Measurements from ENCODE around the gene GPC2.
"Not testable (repeated sequence)": the region's sequence is repeated elsewhere in the genome, so short reads cannot be mapped to it uniquely, and the experiment has no call there.

Gene GPC2, protein sequence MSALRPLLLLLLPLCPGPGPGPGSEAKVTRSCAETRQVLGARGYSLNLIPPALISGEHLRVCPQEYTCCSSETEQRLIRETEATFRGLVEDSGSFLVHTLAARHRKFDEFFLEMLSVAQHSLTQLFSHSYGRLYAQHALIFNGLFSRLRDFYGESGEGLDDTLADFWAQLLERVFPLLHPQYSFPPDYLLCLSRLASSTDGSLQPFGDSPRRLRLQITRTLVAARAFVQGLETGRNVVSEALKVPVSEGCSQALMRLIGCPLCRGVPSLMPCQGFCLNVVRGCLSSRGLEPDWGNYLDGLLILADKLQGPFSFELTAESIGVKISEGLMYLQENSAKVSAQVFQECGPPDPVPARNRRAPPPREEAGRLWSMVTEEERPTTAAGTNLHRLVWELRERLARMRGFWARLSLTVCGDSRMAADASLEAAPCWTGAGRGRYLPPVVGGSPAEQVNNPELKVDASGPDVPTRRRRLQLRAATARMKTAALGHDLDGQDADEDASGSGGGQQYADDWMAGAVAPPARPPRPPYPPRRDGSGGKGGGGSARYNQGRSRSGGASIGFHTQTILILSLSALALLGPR

DNA sequence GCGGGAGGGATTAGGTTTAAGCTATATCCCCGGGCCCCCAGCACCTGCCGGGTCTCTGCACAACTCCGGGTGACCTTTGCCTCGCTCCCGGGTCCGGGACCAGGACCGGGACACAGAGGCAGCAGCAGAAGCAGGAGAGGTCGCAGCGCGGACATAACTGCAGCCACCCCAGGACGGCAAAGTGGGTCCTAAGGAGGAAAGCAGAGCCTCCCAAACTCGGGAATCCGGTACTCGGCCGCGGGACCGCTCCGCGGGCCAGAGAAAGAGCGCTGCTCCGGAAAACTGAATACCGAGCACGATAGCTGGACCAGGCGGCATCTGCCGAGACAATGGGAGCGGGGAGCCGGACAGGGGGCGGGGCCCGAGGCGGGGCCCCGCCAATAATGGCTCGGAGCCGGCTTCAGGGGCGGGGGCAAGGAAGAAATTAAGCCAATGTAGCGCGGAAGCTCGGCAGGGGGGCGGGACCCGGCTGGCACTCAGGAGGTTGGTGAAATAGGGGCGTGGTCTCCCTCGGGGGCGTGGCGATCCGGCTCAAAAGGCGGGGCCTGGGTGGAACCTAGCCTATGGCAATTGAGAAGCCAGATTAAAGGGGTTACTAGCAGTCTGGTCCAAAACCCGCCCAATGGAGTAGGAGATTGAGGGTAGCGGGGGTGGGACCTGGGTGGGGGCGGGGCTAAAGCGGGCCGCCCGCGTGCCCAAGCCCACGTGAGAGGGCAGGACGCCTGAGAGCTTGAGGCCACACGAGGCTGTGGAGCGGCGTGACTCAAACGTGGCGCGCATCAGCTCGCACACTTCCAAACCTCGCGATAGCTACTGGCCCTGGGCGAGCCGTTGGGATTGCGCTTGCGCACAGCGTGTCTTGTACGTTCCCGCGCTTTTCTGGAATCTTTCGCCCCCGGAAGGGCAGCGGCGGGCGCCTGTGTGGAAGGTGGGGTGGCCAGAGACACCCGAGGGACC lies at the start of gene GPC2, which contains the start of gene STAG3:
GPC2 (minus strand) TSS at position 337 of the 957 bp plus-strand sequence; CDS start at position 155, 182 bp downstream.
STAG3 (plus strand) TSS at position 874 of the 957 bp plus-strand sequence. CDS start 2,639 bp downstream, outside the sequence.
- Histone ChIP-seq H3K27me3 (ENCODE audit: control insufficient read depth, low read length) (no peaks in the 10 kb centered on the region), H3K4me3 (ENCODE audit: low read length) (peak within 1 kb of the TSS; percentile 88), H3K4me1 (ENCODE audit: control insufficient read depth, low read length) (peaks cover 76% of the 10 kb centered on the region), H3K9me2 (replicated peaks; ENCODE audit: control insufficient read depth, low read length) (no peaks in the 10 kb centered on the region), H3F3A (ENCODE audit: control insufficient read depth, insufficient read depth) (peaks cover 33% of the 10 kb centered on the region), H4K20me1 (ENCODE audit: control insufficient read depth, insufficient read depth, low read depth, low read length) (peaks cover 4% of the 10 kb centered on the region; the same call in 1 of the 2 replicates), H3K27ac (ENCODE audit: low read depth, low read length) (peak within 1 kb of the TSS; percentile 95), H3K36me3 (ENCODE audit: control insufficient read depth, low read length) (peaks cover 26% of the 10 kb centered on the region), H3K9me3 (ENCODE audit: control insufficient read depth, insufficient read depth, low read length) (peaks cover 5% of the 10 kb centered on the region), H3K79me2 (ENCODE audit: control insufficient read depth, low read length) (peaks cover 23% of the 10 kb centered on the region), H3K4me2 (ENCODE audit: low read length) (peak within 1 kb of the TSS; percentile 88)
- TF ChIP-seq, protein P1, sequence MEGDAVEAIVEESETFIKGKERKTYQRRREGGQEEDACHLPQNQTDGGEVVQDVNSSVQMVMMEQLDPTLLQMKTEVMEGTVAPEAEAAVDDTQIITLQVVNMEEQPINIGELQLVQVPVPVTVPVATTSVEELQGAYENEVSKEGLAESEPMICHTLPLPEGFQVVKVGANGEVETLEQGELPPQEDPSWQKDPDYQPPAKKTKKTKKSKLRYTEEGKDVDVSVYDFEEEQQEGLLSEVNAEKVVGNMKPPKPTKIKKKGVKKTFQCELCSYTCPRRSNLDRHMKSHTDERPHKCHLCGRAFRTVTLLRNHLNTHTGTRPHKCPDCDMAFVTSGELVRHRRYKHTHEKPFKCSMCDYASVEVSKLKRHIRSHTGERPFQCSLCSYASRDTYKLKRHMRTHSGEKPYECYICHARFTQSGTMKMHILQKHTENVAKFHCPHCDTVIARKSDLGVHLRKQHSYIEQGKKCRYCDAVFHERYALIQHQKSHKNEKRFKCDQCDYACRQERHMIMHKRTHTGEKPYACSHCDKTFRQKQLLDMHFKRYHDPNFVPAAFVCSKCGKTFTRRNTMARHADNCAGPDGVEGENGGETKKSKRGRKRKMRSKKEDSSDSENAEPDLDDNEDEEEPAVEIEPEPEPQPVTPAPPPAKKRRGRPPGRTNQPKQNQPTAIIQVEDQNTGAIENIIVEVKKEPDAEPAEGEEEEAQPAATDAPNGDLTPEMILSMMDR (IDR thresholded peaks at IDR 0.05; ENCODE audit: low read depth, low read length, poor library complexity, severe bottlenecking), result no peak
- TF ChIP-seq EZH2phosphoT487 (IDR thresholded peaks at IDR 0.05; ENCODE audit: borderline replicate concordance, low read length), result no peak

GRCh38 chr7:100224891-100225290 lies 47.7 kb upstream of the GPC2 start:
- Histone ChIP-seq H3K36me3 (ENCODE audit: control insufficient read depth, low read length) (peaks cover 63% of the 10 kb centered on the region), H3K27ac (ENCODE audit: low read depth, low read length) (peak overlapping the region; percentile 54), H3F3A (ENCODE audit: control insufficient read depth, insufficient read depth) (peaks cover 64% of the 10 kb centered on the region), H3K4me1 (ENCODE audit: control insufficient read depth, low read length) (peaks cover 91% of the 10 kb centered on the region), H3K4me2 (ENCODE audit: low read length) (peak overlapping the region; percentile 91), H3K4me3 (ENCODE audit: low read length) (0 out of 2 replicates have a peak overlapping the region, but pooled peaks have one; percentile 8), H3K79me2 (ENCODE audit: control insufficient read depth, low read length) (peaks cover 44% of the 10 kb centered on the region)
- not testable (repeated sequence) for H3K9me2 ChIP-seq (replicated peaks; ENCODE audit: control insufficient read depth, low read length); H3K9me3 ChIP-seq (ENCODE audit: control insufficient read depth, insufficient read depth, low read length); H3K27me3 ChIP-seq (ENCODE audit: control insufficient read depth, low read length); H4K20me1 ChIP-seq (ENCODE audit: control insufficient read depth, insufficient read depth, low read depth, low read length)

DNA sequence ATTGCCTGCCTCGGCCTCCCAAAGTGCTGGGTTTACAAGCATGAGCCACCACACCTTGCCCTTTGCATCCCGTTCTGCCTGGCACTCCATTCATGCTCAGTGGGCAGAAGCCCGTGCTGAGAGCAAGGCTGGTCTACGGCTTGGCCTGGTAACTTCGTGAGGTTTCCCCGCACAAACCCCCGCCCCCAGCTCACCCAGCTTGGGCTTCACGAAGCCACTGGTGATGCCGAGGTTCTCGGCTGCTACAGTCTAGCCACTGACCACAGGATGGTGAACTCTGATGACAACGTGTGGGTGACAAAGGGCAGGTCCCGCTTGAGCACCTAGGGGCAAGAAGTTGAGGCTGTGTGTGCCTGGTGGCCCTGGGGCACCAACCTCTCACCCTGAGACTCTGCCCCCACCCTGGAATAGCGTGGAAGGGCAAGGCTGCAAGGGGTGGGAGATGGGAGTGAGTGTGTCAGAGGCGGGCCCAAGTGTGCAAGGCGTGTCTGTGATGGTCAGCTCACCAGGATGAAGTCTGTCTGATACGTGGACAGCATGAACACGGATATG lies 46.3 kb upstream of the GPC2 start:
- Histone ChIP-seq H3F3A (ENCODE audit: control insufficient read depth, insufficient read depth) (peaks cover 59% of the 10 kb centered on the region), H3K79me2 (ENCODE audit: control insufficient read depth, low read length) (peaks cover 58% of the 10 kb centered on the region), H3K4me2 (ENCODE audit: low read length) (peak overlapping the region; percentile 91), H3K4me1 (ENCODE audit: control insufficient read depth, low read length) (peaks cover 87% of the 10 kb centered on the region), H3K36me3 (ENCODE audit: control insufficient read depth, low read length) (peaks cover 76% of the 10 kb centered on the region), H3K4me3 (ENCODE audit: low read length) (peak overlapping the region; percentile 82), H3K27ac (ENCODE audit: low read depth, low read length) (peak overlapping the region; percentile 96)
- H4K20me1 ChIP-seq (ENCODE audit: control insufficient read depth, insufficient read depth, low read depth, low read length); H3K9me3 ChIP-seq (ENCODE audit: control insufficient read depth, insufficient read depth, low read length); H3K27me3 ChIP-seq (ENCODE audit: control insufficient read depth, low read length); H3K9me2 ChIP-seq (replicated peaks; ENCODE audit: control insufficient read depth, low read length): not testable (repeated sequence)

Measured in DOHH2 (cell line).